Measurements from ENCODE around the gene USPL1.

The USPL1 gene

GRCh38 chr13:30664689-30665275, 47.1 kb downstream of the USPL1 start:
- DNase-seq: no peak

- DNase-seq: no peak
Measured at GRCh38 chr13:30665638-30666037, 47.9 kb downstream of the USPL1 start.

GRCh38 chr13:30666113-30666512, 48.4 kb downstream of the USPL1 start:
- no peak for DNase-seq

- no peak for DNase-seq
Measured at GRCh38 chr13:30667014-30667413, 49.3 kb downstream of the USPL1 start.

DNA sequence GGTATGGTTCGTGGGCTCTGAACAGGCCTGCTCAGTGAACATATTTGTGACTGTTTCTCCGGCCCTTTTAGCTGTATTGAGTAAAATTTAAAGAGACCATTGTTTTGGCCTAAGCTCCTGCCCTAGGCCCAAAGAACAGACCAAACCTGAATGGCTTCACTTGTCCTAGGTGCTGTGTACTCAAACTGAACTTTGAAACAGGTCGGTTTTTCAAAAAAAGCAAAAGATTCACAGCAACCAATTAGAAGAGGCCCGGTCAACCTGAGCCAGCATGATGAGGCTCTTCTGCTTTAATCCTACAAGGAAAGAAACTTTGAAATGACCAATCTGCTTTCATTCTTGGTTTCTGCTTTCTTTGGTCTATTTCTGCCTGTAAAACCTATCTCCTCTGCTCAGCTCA, 50.6 kb downstream of the USPL1 start:
- DNase-seq: no peak

DNA sequence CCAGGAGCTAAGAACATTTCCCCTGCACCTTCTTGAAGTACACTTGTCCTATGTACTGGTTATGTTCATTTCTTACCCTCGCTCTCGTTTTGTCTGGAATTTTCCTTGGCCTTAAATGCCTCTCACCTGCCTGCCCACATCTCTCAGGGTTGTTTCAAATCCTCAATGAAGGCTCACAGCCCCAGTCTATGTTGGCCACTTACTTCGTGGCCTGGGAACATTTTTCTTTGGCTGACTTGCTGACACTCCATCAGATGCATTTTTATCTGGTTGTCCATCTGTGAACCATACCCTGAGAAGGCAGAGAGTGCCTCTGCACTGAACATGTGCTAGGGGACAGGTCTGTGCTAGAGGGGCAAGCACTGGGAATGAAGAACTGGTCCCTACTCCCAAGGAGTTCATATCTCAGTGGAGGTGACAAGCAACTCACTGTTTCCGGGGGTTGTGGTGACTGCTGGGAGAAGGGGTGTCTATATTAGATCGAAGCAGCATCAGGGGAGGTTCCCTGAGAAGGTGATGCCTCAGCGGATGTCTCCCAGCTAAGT, 53.6 kb downstream of the USPL1 start:
- DNase-seq: no peak

- peak; percentile 73 for DNase-seq
Measured at GRCh38 chr13:30673669-30674521, 56.2 kb downstream of the USPL1 start.

DNA sequence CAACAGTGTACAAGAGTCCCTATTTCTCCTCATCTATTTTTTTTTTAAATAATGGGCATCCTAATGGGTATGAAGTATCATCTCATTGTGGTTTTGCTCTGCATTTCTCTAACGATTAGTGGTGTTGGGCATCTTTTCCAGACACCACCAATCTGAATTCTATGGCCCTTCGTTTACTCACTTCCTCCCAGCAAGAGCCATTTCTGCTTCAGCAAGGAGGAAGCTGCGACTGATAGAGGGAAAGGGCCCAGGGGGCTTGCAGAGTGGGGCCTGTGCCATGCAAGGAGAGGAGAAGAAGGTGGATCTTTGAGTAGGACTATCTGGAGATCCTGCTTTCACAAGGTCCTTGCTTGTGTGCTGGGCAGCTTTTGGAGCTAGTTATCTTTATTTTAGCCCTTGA, 58.0 kb downstream of the USPL1 start:
- DNase-seq: no peak

DNA sequence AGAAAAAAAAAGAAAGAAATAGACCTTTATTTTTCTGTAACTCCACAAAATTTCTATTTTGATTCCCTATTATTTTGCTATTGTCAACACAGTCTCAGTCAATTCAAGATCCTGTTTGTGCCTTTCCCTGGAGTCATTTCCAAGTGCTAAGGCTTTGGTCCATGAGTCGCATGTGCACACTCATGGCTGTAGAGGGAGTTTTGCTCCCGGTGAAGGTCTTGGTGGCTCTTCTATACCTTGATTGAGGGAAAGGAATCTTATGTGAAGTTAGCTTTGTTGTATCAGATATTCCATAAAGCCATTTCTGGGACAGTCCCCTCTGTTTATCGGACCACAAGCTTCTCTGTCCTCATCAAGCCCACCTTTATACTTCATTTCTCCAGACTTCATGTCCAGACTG, 59.0 kb downstream of the USPL1 start:
- DNase-seq: no peak

DNA sequence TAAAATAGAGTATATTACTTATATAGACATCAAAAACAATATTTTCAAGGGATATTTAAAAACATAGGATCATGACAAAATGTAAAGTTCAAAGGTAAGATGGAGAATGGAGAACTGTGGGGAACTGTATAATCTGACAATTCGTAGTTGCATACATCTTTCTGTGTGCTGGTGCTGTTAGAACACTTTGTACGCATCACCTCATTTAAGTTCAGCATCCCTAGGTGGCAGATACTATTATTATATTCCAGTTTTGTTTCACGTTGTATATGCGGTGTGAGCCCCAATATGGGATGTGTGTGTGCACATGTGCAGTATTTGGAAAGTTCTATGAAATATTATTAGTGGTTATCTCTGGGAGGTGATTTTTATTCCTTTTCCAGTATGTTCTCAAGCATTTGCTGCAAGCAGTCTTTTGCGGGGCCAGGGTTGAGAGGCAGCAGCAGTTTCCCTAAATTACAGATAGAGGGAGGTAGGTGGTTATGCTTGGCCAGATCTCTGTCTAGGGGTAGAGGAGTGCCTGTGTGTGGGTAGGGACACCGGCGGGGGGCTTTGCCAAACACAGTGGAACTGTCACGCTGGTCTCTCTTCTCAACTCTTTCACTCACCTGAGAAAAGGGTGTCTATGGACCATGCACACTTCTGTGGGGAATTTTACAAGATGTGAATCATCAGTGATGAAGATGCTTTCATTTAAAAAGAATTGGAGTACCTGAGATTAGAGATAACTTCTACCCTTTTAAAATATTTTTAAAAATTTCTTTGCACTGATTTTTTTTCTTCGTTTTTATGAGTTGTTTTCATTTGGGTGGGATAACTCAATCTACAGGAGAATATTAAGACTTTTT, 62.0 kb downstream of the USPL1 start:
- no peak for DNase-seq

DNA sequence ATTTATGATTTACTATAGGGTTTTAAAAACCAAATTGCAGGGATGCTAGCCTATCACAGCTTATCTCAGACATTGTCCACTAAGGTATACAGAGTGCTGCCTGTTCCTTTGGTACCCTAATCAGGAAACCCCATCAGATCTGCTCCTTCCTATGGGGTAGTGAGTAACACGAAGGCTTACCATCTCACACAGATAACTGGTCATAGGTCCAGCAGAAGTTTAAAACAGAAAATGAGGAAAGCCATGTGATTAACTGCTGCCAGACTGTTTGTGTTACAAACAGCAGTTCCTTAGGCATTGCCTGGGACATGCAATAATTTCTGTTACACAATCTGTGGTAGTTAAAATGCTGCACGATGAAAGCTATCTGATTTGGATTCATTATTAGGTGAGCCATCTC, 64.1 kb downstream of the USPL1 start:
- DNase-seq: no peak

- DNase-seq: no peak
Measured at GRCh38 chr13:30685320-30685859, 67.7 kb downstream of the USPL1 start.

- no peak for DNase-seq
Measured at GRCh38 chr13:30685987-30686386, 68.3 kb downstream of the USPL1 start.

- no peak for DNase-seq
Measured at GRCh38 chr13:30687601-30688000, 69.9 kb downstream of the USPL1 start.

DNA sequence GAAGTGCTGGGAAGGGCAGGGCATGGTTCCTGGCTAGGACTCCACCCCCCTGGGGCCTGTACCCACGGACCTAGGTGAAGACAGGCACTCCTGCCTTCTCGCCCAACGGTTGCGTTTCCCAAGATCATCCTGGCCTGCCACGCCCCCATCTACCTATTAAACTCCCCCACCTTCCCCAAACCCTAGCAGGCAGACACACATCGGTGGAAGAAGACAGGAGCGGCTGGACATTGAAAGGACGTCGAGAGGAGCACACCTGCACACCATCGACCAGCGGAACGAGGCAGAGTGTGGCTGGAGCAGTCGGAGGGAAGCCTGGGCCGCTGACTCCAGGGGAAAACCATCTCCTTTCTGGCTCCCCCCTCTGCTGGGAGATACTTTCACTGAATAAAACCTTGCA, 72.0 kb downstream of the USPL1 start:
- DNase-seq: no peak

- peak; percentile 41 for DNase-seq
Measured at GRCh38 chr13:30690282-30691188, 72.8 kb downstream of the USPL1 start.

DNA sequence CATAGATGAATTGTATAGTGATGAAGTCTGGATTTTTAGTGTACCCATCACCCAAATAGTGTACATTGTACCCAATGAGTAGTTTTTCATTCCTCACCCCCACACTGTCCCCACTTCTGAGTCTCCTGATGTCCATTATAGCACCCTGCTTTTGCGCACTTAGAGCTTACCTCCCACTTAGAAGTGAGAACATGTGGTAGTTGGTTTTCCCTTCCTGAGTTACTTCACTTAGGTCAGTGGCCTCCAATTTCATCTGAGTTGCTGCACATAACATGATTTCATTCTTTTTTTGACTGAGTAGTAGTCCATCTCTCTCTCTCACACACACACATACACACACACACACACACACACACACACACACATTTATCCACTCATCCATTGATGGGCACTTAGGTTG, 74.4 kb downstream of the USPL1 start:
- no peak for DNase-seq

DNA sequence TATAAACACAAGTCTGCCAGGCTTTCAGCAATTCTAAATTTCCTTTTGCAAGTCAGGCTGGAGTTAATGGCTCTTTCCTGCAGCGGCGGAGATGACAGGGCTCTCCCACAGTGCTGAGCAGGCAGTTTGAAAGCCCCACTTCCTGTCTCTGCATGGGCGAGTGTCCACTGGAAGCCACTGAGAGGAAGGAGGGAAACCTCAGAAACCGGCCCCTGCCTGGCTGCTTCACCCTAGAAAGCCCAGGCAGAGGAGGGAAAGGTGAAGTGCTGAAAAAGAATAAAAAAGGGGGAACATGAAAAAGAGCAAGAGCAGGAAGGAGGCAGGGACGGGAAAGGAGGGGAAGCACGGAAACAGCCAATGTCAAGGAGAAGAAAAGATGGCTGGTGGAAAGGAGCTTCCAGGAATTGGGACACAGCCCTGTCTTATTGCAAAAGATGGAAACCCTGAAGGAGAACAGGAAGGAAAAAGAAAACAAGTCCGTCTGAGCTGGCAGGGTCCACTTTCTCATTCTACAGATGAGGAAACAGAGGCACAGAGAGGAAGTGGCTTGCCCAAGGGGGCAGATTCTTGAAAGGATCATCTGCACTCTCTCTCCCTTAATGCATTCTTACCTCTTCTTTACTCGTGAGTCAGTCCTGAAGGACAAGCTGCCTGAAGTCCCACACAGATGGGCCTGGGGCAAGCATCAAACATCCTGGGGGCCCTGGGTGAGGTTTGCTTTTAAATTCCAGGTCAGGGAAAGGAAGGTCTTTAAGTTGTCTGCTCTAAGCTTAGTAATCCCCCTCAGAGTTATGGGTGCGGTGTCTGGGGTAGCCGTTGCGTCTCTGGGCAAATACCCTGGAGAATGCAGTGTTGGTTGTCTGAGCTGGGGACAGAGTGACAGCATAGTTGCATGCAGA, 78.8 kb downstream of the USPL1 start:
- DNase-seq: no peak

DNA sequence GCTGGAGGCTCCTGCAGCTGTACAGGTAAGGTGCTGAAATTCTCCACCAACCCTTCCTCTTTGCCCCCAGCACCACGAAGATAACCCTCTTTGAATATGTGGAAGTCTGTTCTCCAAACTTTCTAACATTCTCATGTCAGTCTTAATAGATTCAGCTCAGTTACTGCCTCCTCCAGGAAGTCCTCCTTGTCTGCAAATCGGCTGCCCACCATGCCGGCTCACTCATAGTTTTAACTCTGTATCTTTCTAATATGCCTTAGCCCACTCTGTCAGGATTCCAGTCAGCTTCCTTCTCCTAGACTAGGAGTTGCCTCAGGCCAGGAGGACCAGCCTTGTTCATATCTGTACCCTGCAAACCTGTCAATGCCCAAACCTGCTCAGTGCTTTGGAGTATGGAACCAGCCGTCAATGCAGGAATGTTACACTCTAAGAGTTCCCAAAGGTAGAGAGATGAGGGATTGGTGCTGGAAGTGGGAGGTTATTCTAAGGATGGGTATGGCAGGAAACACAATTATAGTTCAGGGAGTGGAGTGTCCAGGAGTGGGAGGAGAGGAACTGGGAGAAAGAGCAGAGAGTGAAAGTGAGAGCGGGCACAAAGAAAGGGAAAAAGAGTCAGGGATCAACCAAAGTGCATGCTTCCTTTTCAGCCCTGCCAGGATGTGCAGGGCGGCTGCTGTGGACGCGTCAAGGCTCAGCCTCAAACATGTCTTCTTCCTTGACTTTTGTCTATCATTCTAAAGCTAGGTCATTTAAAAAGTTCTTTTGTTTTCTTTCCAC, 79.6 kb downstream of the USPL1 start:
- no peak for DNase-seq

GRCh38 chr13:30697996-30698401, 80.3 kb downstream of the USPL1 start:
- DNase-seq: no peak
